ENCODE measurements around the gene USP7.

GRCh38 chr16:8872967-8873865 is 90.5 kb downstream of the USP7 start:
- TF ChIP-seq, protein P1, sequence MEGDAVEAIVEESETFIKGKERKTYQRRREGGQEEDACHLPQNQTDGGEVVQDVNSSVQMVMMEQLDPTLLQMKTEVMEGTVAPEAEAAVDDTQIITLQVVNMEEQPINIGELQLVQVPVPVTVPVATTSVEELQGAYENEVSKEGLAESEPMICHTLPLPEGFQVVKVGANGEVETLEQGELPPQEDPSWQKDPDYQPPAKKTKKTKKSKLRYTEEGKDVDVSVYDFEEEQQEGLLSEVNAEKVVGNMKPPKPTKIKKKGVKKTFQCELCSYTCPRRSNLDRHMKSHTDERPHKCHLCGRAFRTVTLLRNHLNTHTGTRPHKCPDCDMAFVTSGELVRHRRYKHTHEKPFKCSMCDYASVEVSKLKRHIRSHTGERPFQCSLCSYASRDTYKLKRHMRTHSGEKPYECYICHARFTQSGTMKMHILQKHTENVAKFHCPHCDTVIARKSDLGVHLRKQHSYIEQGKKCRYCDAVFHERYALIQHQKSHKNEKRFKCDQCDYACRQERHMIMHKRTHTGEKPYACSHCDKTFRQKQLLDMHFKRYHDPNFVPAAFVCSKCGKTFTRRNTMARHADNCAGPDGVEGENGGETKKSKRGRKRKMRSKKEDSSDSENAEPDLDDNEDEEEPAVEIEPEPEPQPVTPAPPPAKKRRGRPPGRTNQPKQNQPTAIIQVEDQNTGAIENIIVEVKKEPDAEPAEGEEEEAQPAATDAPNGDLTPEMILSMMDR (IDR thresholded peaks at IDR 0.05): no peak
- TF ChIP-seq EP300 (IDR thresholded peaks at IDR 0.05): no peak
- no peak for TF ChIP-seq POLR2A (IDR thresholded peaks at IDR 0.05)

Data from gastroesophageal sphincter (tissue), 3 donors.